RWPE1 (cell line): ENCODE measurements around the gene TMEM63C.

ENCODE experiments used
- CTCF ChIA-PET: fragments of 350-600 bp; sonication (Branson Sonifier 250); formaldehyde crosslinking; extraction: SDS; loops from one replicate; lab custom pipeline; 2021; lab: Yijun Ruan, JAX
- POLR2A ChIA-PET: fragments of 400-600 bp; formaldehyde crosslinking; extraction: SDS; loops from one replicate; lab custom pipeline; 2020; ENCODE audit warnings: antibody characterized with exemption; ENCODE audit not compliant: low non-redundant PET; lab: Yijun Ruan, JAX
- DNase-seq: peaks from one replicate; pipeline ENCODE4 v3.0.0; 2012; ENCODE audit warnings: low spot score
- H3K27ac ChIP-seq: fragments of 450-650 bp; 2 replicates; pipeline ENCODE4 v1.5.1; 2017
- CTCF ChIP-seq: fragments of 450-650 bp; conservative IDR thresholded peaks from 2 replicates; pipeline ENCODE4 v1.5.1; 2017; ENCODE audit warnings: low read depth, mild to moderate bottlenecking

Gene TMEM63C

DNA sequence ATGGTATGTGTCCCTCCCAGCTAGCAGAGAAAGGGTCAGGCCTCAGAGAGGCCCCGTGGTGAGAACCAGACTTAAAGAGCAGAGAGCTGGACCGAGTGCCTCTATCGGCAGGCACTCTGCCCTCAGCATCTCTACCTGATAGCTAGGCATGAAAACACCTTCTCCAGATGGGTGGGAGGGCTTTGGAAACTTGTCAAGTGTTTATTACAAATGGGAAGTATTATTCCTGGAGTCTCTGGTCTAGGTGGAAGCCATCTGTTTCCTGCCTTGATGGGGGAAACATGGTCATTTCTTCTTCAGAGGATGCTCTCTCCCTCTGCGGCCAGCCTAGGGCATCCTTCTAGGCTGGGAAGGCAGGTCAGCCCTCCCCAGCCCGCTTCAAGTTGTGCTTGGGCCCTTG, 2.3 kb downstream of the TMEM63C start:
- ChIA-PET CTCF (no interaction called here), POLR2A (no interaction called here)
- H3K27ac ChIP-seq: no peak overlapping the region
- DNase-seq: no peak
- no peak for TF ChIP-seq CTCF

DNA sequence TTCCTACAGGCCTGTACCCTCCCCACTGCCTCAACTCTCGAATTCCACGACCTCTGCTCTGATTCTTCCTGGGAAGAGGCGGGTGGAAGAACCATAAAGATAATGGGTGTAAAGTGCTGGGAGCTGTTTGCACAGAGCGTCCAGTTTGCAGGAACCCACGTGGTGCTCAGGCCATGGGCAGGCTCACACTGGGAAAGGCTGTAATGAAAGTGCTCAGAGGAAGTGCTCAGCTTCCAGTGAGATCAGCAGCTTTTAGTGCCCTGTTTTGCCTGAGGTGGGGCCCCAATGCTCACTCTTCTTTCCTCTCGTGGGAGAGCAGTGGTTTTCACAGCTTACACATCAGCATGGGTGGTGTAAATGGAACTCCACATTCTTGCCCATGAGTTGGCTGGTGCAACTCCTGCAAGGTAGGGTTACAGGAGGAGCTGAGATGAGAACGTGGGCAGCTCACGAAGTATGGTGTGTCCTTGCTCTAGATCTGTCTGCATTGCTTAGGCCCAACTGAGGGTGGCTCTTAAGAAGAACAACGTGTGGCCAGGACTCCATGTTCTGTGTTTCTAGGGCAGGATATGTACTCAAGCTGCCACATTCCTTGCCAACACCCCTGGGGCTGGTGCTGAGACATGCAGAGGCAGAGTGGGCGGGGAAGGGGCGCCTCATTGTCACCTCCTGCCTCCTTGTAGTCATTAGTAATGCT, 2.9 kb downstream of the TMEM63C start:
- TF ChIP-seq CTCF: no peak
- peak overlapping the region; percentile 16; the same call in 1 of the 2 replicates for H3K27ac ChIP-seq
- ChIA-PET CTCF (no interaction called here), POLR2A (no interaction called here)
- DNase-seq: no peak

- ChIA-PET CTCF (interaction anchor here (0.7 kb wide), 1 partner anchor 28 kb away, joined by 4 read pairs; no protein-coding TSS in a partner anchor), POLR2A (no interaction called here)
- DNase-seq: no peak
- TF ChIP-seq CTCF: no peak
- H3K27ac ChIP-seq: peak overlapping the region; percentile 16; the same call in 1 of the 2 replicates
Observed at GRCh38 chr14:77185093-77185465, 3.5 kb downstream of the TMEM63C start.

- no peak for TF ChIP-seq CTCF
- ChIA-PET POLR2A (no interaction called here), CTCF (interaction anchor here (0.6 to 1.2 kb wide), 3 partner anchors 20 to 35 kb away, joined by 3 to 4 read pairs (median 4); no protein-coding TSS in a partner anchor)
- DNase-seq: peak; percentile 46
- peak overlapping the region; percentile 59 for H3K27ac ChIP-seq
Observed at GRCh38 chr14:77186911-77187648, 5.5 kb downstream of the TMEM63C start.

- H3K27ac ChIP-seq: peak overlapping the region; percentile 59
- CTCF ChIA-PET: interaction anchor here (1.0 kb wide), 1 partner anchor 103 kb away, joined by 3 read pairs; no protein-coding TSS in a partner anchor
- no peak for DNase-seq
- no peak for TF ChIP-seq CTCF
- POLR2A ChIA-PET: no interaction called here
Observed at GRCh38 chr14:77187649-77188012, 6.0 kb downstream of the TMEM63C start.

- POLR2A ChIA-PET: no interaction called here
- H3K27ac ChIP-seq: no peak overlapping the region
Observed at GRCh38 chr14:77189479-77189878, 7.9 kb downstream of the TMEM63C start.

More at GRCh38 chr14:77189479-77189878, 7.9 kb downstream of the TMEM63C start:
- TF ChIP-seq CTCF: no peak
- no peak for DNase-seq
- CTCF ChIA-PET: no interaction called here
